ENCODE data around the gene ATAD3A.
"Not testable (repeated sequence)": the region's sequence is repeated elsewhere in the genome, so short reads cannot be mapped to it uniquely, and the experiment has no call there.

ATAD3A gene

DNA sequence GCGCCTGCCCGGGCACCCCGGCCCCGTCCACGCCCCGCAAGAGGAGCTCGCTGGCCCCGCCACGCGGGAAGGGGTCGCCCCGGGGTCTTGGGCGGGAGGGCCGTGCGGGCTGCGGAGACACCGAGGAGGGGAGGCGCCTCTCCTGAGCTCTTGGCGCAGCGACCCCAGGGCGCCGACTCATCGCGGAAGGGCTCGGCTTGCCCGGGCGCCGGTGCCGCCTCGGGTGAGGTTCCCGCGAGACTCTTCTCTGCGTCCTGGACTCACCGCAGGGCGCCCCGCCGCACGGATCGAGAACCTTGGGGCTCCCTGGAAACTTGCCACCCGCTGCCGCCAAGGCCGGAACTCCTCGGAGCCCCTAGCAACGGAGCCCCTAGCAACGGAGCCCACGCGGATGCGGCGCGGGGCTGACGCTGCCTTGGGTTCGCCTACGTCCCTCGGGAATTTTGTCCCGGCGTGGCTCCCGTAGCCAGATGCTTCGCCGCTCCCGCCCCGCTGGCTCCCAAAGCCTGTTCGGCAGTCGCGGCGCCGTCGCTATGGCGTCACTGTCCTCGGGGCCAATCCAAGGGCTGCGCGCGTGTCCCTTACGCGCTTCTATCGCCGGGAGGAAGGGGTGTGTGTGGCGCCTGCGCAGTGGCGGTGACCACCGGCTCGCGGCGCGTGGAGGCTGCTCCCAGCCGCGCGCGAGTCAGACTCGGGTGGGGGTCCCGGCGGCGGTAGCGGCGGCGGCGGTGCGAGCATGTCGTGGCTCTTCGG lies at the start of gene ATAD3A:
TSS of gene ATAD3A (plus strand) at position 630 of the 753 bp plus-strand sequence. CDS start at position 737, 107 bp downstream.
- peak; percentile 89 to 90 for DNase-seq (ENCODE audit: extremely low read depth in 1 of 2, low read depth in 1 of 2)

DNA sequence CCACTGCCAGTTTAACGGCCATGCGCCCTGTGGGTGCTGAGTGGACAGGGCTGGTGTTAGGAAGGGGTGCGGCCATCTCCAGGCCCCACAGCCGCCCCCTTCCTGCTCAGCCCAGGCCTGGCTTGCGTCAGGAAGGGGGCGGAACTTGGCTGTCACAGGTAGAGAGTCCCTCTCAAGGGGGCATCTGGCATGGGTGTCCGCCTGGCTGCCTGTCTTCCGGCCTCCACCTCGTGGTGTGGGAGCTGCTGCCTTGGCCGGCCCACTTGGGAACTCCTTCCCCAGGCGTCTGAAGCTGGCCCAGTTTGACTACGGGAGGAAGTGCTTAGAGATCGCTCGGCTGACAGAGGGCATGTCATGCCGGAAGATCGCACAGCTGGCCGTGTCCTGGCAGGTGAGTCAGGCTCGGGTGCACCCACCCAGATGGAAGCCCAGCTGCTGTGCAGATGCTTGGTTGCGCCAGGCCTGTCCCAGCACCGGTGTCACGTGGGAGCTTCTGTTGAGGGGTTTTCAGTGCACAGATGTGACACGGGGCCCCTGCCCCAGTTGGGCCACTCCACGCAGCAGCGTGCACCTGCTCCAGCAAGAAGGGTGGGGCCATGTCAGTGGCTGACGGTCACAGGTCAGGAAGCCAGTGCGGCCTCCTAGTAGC lies 49.5 kb upstream of the ATAD3A start:
- DNase-seq (ENCODE audit: extremely low read depth in 1 of 2, low read depth in 1 of 2) = no peak

GRCh38 chr1:1463312-1463711 lies 48.6 kb upstream of the ATAD3A start:
- no peak for DNase-seq (ENCODE audit: extremely low read depth in 1 of 2, low read depth in 1 of 2)

- DNase-seq (ENCODE audit: extremely low read depth in 1 of 2, low read depth in 1 of 2) = not testable (repeated sequence)
Observed at GRCh38 chr1:1468196-1468985, 43.6 kb upstream of the ATAD3A start.

DNA sequence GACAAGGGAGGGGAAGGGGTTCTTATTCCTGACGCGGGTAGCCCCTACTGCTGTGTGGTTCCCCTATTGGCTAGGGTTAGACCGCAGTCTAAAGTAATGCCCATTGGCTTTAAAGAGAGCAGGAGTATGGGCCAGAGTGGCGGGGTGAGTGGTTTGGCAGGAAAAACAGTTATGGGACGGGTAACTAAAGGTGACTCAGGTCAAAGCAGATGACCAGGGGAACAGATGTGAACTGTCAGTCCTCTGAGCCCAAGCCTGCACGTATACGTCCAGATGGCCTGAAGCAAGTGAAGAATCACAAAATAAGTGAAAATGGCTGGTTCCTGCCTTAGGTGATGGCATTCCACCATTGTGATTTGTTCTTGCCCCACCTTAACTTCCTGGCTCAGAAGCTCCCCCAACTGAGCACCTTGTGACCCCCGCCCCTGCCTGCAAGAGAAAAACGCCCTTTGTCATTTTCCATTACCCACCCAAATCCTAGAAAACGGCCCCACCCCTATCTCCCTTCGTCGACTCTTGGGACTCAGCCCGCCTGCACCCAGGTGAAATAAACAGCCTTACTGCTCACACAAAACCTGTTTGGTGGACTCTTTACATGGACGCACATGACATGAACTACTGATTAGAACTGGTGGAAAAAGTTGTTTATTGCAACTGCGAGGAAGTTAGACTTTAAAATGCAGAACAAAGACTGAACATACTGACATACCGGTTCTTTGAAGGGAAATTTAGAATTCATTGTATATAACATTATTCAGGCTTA lies 41.2 kb upstream of the ATAD3A start:
- no peak for DNase-seq (ENCODE audit: extremely low read depth in 1 of 2, low read depth in 1 of 2)

DNA sequence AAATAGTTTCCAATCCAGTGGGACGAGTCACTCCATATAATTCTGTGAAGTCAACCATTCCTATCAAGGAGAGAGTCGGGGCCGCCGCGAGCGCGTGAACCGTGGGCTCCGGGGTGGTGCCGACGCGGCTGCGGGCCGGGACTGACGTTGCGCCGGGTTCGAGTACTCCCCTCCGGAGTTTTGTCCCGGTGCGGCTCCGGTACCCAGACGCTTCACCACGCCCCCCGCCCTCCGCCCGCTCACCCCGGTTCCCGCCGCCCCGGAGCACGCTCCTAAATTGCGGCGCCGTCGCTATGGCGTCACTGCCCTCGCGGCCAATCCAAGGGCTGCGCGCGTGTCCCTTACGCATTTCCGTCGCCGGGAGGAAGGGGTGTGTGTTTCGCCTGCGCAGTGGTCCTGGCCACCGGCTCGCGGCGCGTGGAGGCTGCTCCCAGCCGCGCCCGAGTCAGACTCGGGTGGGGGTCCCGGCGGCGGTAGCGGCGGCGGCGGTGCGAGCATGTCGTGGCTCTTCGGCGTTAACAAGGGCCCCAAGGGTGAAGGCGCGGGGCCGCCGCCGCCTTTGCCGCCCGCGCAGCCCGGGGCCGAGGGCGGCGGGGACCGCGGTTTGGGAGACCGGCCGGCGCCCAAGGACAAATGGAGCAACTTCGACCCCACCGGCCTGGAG lies 40.4 kb upstream of the ATAD3A start, which contains the start of gene ATAD3B:
TSS of gene ATAD3B (plus strand) at position 377 of the 664 bp plus-strand sequence. CDS start at position 497, 120 bp downstream.
- DNase-seq (ENCODE audit: extremely low read depth in 1 of 2, low read depth in 1 of 2) = peak; percentile 78 to 84

GRCh38 chr1:1472053-1472876 lies 39.7 kb upstream of the ATAD3A start:
- DNase-seq (ENCODE audit: extremely low read depth in 1 of 2, low read depth in 1 of 2) = not testable (repeated sequence)

GRCh38 chr1:1476011-1476410 lies 36.0 kb upstream of the ATAD3A start:
- DNase-seq (ENCODE audit: extremely low read depth in 1 of 2, low read depth in 1 of 2) = not testable (repeated sequence)

- no peak for DNase-seq (ENCODE audit: extremely low read depth in 1 of 2, low read depth in 1 of 2)
Observed at GRCh38 chr1:1477206-1477605, 34.8 kb upstream of the ATAD3A start.

DNA sequence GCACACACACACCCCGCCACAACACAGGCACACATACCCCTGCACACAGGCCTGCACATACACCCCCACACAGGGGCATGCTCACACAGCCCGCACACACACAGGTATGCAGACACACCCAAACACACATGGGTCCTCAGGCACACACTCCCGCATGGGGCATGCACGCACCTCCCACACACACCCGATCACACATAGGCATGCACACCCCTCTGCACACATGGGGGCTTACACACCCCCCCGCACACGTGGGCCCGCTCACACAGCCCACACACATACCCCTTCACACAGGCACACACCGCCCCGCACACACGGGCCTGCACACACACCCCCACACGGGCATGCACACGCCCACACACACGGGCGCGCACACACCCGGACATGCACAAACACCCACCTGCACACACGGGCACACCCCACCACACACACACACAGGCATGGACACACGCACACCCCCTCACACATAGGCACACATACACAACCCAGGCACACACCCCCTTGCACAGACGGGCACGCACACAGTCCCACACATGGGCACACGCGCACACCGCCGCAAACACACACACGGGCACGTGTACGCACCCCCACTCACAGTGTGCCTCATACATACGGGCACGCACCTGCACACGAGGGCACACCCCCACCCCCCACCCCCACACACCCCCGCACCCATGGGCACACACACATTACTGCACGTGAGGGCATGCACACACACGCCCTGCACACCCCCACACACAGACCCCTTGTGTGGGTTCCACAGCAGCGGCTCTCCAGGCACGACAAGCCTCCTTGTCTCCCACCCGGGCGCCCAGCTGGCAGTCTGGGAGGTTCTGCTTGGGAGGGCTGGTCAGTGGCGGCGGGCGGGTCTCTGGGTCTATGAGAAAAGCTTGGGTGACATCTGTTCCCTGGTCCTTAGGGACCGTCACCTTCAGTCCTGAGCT lies 32.1 kb upstream of the ATAD3A start:
- DNase-seq (ENCODE audit: extremely low read depth in 1 of 2, low read depth in 1 of 2) = no peak

DNA sequence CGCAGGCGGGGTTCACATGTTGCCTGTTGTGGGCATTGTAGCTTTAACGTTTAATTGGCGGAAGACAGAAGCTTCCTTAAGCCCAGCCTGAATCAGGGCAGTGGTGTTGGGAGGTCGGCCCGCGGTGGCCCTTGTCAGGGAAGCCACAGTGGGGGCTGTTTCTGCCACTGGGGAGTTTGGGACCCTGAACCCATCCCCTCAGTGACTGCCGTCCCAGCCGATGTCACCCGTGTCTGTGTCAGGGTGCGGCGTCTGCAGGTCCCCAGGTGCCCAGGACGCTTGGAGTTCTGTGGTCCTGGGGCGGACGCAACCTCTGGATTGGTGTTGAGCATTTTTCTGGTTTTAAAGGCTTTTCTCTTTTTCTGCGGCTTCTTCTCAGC lies 31.5 kb upstream of the ATAD3A start:
- not testable (repeated sequence) for DNase-seq (ENCODE audit: extremely low read depth in 1 of 2, low read depth in 1 of 2)

- not testable (repeated sequence) for DNase-seq (ENCODE audit: extremely low read depth in 1 of 2, low read depth in 1 of 2)
Observed at GRCh38 chr1:1481811-1482210, 30.2 kb upstream of the ATAD3A start.

DNA sequence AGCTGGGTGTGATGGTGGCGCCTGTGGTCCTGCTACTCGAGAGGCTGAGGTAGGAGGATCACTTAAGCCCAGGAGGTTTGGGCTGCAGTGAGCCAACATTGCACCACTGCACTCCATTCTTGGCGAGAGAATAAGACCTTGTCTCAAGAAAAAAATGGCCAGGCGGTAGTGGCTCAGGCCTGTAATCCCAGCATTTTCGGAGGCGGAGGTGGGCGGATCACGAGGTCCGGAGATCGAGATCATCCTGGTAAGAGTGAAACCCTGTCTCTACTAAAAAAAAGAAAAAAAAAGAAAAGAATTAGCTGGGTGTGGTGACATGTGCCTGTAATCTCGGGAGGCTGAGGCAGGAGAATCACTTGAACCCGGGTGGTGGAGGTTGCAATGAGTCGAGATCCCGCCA lies 29.1 kb upstream of the ATAD3A start:
- DNase-seq (ENCODE audit: extremely low read depth in 1 of 2, low read depth in 1 of 2) = no peak

GRCh38 chr1:1483714-1484113 lies 28.2 kb upstream of the ATAD3A start:
- DNase-seq (ENCODE audit: extremely low read depth in 1 of 2, low read depth in 1 of 2) = no peak

- not testable (repeated sequence) for DNase-seq (ENCODE audit: extremely low read depth in 1 of 2, low read depth in 1 of 2)
Observed at GRCh38 chr1:1484976-1485750, 26.8 kb upstream of the ATAD3A start.

DNA sequence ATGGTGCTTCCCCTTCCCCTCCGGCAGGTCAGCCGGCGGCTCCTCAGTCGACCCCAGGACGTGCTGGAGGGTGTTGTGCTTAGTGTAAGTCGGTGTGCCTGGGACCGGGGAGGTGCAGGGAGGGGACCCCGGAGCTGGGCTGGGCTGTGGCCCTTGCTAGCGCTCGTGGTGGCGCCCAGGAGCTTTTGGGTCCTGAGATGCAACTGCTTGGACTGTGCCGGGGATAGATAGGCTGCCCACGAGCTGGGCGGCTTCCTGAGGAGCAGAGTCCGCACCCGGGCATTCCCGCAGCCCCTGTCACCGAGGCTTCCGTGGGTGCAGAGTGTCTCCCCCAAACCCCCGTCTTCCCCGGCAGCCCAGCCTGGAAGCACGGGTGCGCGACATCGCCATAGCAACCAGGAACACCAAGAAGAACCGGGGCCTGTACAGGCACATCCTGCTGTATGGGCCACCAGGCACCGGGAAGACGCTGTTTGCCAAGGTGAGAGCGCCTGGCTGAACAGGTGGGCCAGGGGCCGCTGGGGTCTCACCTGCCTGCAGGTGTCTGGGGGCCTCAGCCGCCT lies 26.1 kb upstream of the ATAD3A start:
- not testable (repeated sequence) for DNase-seq (ENCODE audit: extremely low read depth in 1 of 2, low read depth in 1 of 2)

- no peak for DNase-seq (ENCODE audit: extremely low read depth in 1 of 2, low read depth in 1 of 2)
Observed at GRCh38 chr1:1487701-1488100, 24.3 kb upstream of the ATAD3A start.
